VCaP (cell line): ENCODE data around the gene KCNMA1.

Source experiments
- H3K27ac ChIP-seq: fragments of 450-650 bp; 2 replicates; pipeline ENCODE4 v1.5.1; 2017
- TF ChIP-seq, protein P1 (sequence below): fragments of 450-650 bp; conservative IDR thresholded peaks from 2 replicates; pipeline ENCODE4 v1.5.1; 2017; ENCODE audit warnings: mild to moderate bottlenecking, moderate library complexity

KCNMA1 gene

DNA sequence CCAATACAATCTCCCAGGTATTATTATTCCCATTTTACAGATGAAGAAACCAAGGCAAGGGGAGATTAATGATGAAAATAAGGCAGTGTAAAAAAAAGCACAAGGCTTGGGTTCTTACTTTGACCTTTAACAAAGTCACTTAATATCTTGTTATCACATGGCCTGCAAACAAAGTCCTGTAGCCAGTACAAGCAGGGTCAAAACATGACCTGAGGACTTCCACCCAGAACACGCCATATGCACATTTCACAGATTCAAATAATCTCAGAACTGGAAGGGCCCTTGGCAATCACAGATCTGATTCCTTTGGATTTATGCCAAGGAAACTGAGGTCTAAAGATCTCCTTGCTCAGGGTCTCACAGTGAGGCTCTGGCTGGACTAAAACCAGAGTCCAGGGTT lies 162.1 kb downstream of the KCNMA1 start:
- TF ChIP-seq, protein P1, sequence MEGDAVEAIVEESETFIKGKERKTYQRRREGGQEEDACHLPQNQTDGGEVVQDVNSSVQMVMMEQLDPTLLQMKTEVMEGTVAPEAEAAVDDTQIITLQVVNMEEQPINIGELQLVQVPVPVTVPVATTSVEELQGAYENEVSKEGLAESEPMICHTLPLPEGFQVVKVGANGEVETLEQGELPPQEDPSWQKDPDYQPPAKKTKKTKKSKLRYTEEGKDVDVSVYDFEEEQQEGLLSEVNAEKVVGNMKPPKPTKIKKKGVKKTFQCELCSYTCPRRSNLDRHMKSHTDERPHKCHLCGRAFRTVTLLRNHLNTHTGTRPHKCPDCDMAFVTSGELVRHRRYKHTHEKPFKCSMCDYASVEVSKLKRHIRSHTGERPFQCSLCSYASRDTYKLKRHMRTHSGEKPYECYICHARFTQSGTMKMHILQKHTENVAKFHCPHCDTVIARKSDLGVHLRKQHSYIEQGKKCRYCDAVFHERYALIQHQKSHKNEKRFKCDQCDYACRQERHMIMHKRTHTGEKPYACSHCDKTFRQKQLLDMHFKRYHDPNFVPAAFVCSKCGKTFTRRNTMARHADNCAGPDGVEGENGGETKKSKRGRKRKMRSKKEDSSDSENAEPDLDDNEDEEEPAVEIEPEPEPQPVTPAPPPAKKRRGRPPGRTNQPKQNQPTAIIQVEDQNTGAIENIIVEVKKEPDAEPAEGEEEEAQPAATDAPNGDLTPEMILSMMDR: no peak
- H3K27ac ChIP-seq: no peak overlapping the region

DNA sequence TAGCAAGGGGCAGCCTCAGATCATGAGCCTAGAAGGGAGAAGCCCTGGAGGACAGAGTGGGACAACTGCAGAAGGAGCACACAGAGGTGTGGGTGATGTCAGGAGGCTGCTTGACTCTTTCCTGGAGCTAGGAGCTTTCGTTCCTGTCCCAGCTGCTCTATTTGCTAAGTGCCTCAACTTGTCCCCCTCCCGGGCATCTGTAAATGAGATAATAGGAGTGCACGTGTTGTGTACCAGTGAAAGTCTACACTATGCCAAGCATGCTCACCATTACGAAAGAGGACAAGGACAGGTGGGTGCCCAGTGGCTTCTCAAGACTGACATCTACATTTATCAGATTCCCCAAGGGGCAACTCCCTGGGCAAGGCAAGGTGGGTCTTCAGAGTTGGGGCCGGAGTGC lies 162.7 kb downstream of the KCNMA1 start:
- TF ChIP-seq, protein P1: no peak

DNA sequence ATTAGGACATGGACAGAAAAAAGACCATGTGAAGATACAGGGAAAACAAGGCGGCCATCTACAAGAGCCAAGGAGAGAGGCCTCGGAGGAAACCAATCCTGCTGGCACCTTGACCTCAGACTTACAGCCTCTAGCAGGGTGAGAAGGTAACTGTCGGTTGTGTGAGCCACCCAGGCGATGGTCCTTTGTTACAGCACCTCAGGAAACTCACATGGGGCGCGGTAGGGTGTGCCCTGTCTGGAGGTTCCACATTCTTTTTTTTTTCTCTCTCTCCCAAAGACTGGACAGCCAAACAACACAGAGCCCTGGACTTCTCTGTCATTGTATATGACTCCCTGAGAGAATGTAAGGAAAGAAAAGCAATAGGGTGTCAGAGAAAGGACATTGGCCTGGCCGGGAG lies 163.2 kb downstream of the KCNMA1 start:
- H3K27ac ChIP-seq: no peak overlapping the region
- TF ChIP-seq, protein P1: no peak

More for the DNA sequence above, 162.7 kb downstream of the KCNMA1 start:
- H3K27ac ChIP-seq: no peak overlapping the region

DNA sequence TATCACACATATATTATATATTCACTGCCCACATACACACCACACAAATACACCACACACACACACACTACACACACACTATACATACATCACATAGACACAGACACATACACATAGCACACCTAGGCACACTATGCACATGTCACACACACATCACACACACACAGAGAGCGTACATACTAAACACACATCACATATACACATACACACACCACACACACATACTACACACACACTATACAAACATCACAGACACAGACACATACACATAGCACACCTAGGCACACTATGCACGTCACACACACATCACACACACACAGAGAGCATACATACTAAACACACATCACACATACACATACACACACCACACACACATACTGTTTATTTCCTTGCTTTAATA lies 165.5 kb downstream of the KCNMA1 start:
- TF ChIP-seq, protein P1: no peak
- H3K27ac ChIP-seq: no peak overlapping the region

DNA sequence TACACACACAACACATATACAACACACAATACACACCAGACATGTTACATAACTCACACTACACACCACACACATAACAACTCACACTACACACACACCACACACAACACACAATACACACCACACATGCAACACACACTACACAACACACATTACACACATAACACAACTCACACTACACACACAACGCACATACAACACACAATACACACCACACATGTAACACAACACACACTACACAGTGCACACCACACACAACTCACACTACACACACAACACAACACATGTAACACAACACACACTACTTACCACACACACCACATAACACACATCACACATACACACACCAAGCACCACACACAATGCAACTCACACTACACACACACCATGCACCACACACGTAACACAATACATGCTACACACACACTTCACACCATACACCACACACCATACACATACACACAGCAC lies 166.5 kb downstream of the KCNMA1 start:
- no peak overlapping the region for H3K27ac ChIP-seq
- TF ChIP-seq, protein P1: no peak

DNA sequence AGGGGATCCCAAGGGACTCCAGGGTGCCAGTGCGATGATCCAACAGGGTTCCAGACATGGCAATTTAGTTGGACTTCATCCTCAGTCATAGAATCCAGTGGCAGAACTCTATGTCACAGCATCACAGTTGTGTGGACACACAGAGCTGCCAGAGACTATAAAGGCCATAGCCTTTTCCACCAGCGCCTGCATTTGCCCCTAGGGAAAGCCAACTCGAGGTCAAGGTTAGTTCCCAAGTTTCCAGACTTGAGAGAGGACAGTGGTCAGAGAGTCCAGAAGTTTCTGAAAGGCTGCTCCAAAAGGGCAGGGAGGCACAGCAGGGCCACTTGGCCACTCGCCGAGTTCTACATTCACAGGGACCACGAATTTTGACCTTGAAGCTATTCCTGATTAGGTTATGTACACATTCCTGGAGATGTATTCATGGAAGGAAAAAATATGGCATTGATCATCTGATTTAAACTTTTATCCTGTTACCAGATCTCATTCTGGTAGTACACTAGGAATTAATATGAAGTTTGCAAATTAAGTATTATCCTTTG lies 170.1 kb downstream of the KCNMA1 start:
- no peak overlapping the region for H3K27ac ChIP-seq
- TF ChIP-seq, protein P1: no peak

DNA sequence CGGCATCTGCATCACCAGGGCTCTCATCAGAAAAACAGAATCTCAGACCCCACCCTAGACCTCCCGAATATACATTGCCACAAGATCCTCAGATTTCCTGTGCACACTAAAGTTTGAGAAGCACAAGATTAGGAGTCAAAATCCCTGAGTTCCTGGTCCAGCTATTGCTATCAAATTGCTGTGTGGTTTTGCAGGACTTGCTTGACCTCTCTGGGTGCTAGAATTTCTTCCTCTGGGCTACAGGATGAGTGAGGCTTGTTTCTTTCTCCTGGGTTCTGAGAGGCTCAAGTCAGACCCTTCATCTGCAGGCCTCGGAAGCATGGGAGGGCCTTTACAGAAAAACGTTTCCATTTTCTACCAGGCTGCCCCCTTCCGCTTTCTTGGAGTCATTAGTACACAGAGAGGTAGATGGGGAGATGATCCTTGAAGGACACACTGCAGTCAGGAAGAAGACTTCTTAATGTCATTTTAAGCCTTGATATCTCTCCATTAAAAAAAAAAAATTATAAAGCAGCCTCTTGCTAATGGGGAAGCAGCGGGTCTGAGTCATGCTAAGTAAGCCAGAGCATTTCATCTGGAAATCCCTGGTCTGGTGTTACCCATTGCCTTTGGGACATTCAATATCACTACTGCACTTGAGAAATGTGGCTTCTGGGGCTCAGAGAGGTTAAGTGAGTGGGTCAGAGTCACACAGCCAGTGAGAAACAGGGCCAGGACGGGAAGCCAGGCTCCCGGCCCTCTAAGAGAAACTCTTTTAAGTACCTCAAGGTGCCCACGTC lies 173.5 kb downstream of the KCNMA1 start:
- TF ChIP-seq, protein P1: no peak

More for the DNA sequence above, 173.5 kb downstream of the KCNMA1 start:
- no peak overlapping the region for H3K27ac ChIP-seq
